Neuron (in vitro differentiated cells): ENCODE results near the gene CCSER2.

ENCODE experiments used
- H2AFZ ChIP-seq: one replicate; pipeline ENCODE4 v1.6.1; 2013; ENCODE audit warnings: low read depth, mild to moderate bottlenecking, inconsistent platforms, low read length, moderate library complexity
- H3K27me3 ChIP-seq: one replicate; pipeline ENCODE4 v1.6.1; 2013; ENCODE audit warnings: low read length; ENCODE audit not compliant: insufficient read depth
- H3K36me3 ChIP-seq: one replicate; pipeline ENCODE4 v1.6.1; 2013; ENCODE audit warnings: low read length; ENCODE audit not compliant: insufficient read depth
- H3K4me1 ChIP-seq: one replicate; pipeline ENCODE4 v1.6.1; 2013; ENCODE audit warnings: low read length; ENCODE audit not compliant: insufficient read depth
- H3K4me3 ChIP-seq: 2 replicates; pipeline ENCODE4 v1.5.1; 2013; ENCODE audit warnings: mild to moderate bottlenecking, low read length, moderate library complexity
- H3K9me3 ChIP-seq: one replicate; pipeline ENCODE4 v1.6.1; 2013; ENCODE audit warnings: low read length

CCSER2 gene

GRCh38 chr10:84531396-84531795 lies 203.0 kb downstream of the CCSER2 start:
- Histone ChIP-seq H3K4me1 (no peaks in the 10 kb centered on the region), H3K9me3 (no peaks in the 10 kb centered on the region), H3K36me3 (no peaks in the 10 kb centered on the region), H3K4me3 (no peak overlapping the region), H3K27me3 (no peaks in the 10 kb centered on the region), H2AFZ (no peak overlapping the region)

- H3K36me3 ChIP-seq: no peaks in the 10 kb centered on the region
- H3K9me3 ChIP-seq: no peaks in the 10 kb centered on the region
- no peak overlapping the region for H3K4me3 ChIP-seq
- H3K4me1 ChIP-seq: no peaks in the 10 kb centered on the region
- no peak overlapping the region for H2AFZ ChIP-seq
- H3K27me3 ChIP-seq: no peaks in the 10 kb centered on the region
Observed at GRCh38 chr10:84534168-84534567, 205.8 kb downstream of the CCSER2 start.

- H2AFZ ChIP-seq: no peak overlapping the region
- peaks cover 2% of the 10 kb centered on the region for H3K4me1 ChIP-seq
- no peak overlapping the region for H3K4me3 ChIP-seq
- no peaks in the 10 kb centered on the region for H3K27me3 ChIP-seq
- no peaks in the 10 kb centered on the region for H3K36me3 ChIP-seq
- no peaks in the 10 kb centered on the region for H3K9me3 ChIP-seq
Observed at GRCh38 chr10:84537447-84537931, 209.1 kb downstream of the CCSER2 start.

GRCh38 chr10:84538036-84538435 lies 209.6 kb downstream of the CCSER2 start:
- H2AFZ ChIP-seq: no peak overlapping the region
- H3K36me3 ChIP-seq: no peaks in the 10 kb centered on the region
- H3K4me1 ChIP-seq: peaks cover 8% of the 10 kb centered on the region
- no peaks in the 10 kb centered on the region for H3K27me3 ChIP-seq
- no peak overlapping the region for H3K4me3 ChIP-seq
- H3K9me3 ChIP-seq: no peaks in the 10 kb centered on the region

GRCh38 chr10:84539216-84539615 lies 210.8 kb downstream of the CCSER2 start:
- Histone ChIP-seq H3K27me3 (no peaks in the 10 kb centered on the region), H3K9me3 (no peaks in the 10 kb centered on the region), H3K4me3 (no peak overlapping the region), H2AFZ (no peak overlapping the region), H3K4me1 (peaks cover 16% of the 10 kb centered on the region), H3K36me3 (no peaks in the 10 kb centered on the region)

GRCh38 chr10:84540022-84540616 lies 211.7 kb downstream of the CCSER2 start:
- H3K36me3 ChIP-seq: no peaks in the 10 kb centered on the region
- H3K9me3 ChIP-seq: no peaks in the 10 kb centered on the region
- H3K4me3 ChIP-seq: no peak overlapping the region
- no peaks in the 10 kb centered on the region for H3K27me3 ChIP-seq
- H3K4me1 ChIP-seq: peaks cover 16% of the 10 kb centered on the region
- peak overlapping the region; percentile 51 for H2AFZ ChIP-seq

GRCh38 chr10:84540617-84541288 lies 212.4 kb downstream of the CCSER2 start:
- peak overlapping the region; percentile 51 for H2AFZ ChIP-seq
- H3K4me1 ChIP-seq: peaks cover 16% of the 10 kb centered on the region
- H3K9me3 ChIP-seq: no peaks in the 10 kb centered on the region
- no peaks in the 10 kb centered on the region for H3K27me3 ChIP-seq
- no peaks in the 10 kb centered on the region for H3K36me3 ChIP-seq
- no peak overlapping the region for H3K4me3 ChIP-seq

GRCh38 chr10:84541289-84541637 lies 212.9 kb downstream of the CCSER2 start:
- H3K9me3 ChIP-seq: no peaks in the 10 kb centered on the region
- H3K4me3 ChIP-seq: no peak overlapping the region

GRCh38 chr10:84542522-84543490 lies 214.4 kb downstream of the CCSER2 start:
- H3K9me3 ChIP-seq: no peaks in the 10 kb centered on the region

More at GRCh38 chr10:84541289-84541637, 212.9 kb downstream of the CCSER2 start:
- Histone ChIP-seq H2AFZ (no peak overlapping the region), H3K4me1 (peaks cover 16% of the 10 kb centered on the region), H3K36me3 (no peaks in the 10 kb centered on the region), H3K27me3 (peaks cover 2% of the 10 kb centered on the region)

GRCh38 chr10:84543948-84544347 lies 215.6 kb downstream of the CCSER2 start:
- Histone ChIP-seq H2AFZ (no peak overlapping the region), H3K9me3 (no peaks in the 10 kb centered on the region), H3K4me1 (peaks cover 16% of the 10 kb centered on the region), H3K27me3 (peaks cover 4% of the 10 kb centered on the region), H3K4me3 (no peak overlapping the region), H3K36me3 (no peaks in the 10 kb centered on the region)

More at GRCh38 chr10:84542522-84543490, 214.4 kb downstream of the CCSER2 start:
- Histone ChIP-seq H3K4me3 (peak overlapping the region; percentile 15), H3K4me1 (peaks cover 16% of the 10 kb centered on the region), H3K36me3 (no peaks in the 10 kb centered on the region), H3K27me3 (peaks cover 4% of the 10 kb centered on the region), H2AFZ (peak overlapping the region; percentile 51)

GRCh38 chr10:84545651-84546050 lies 217.3 kb downstream of the CCSER2 start:
- no peak overlapping the region for H3K4me3 ChIP-seq
- no peaks in the 10 kb centered on the region for H3K9me3 ChIP-seq
- H3K4me1 ChIP-seq: peaks cover 16% of the 10 kb centered on the region
- no peaks in the 10 kb centered on the region for H3K36me3 ChIP-seq
- H2AFZ ChIP-seq: no peak overlapping the region
- peaks cover 7% of the 10 kb centered on the region for H3K27me3 ChIP-seq

- no peaks in the 10 kb centered on the region for H3K9me3 ChIP-seq
- H3K36me3 ChIP-seq: no peaks in the 10 kb centered on the region
- H3K4me3 ChIP-seq: no peak overlapping the region
- peaks cover 7% of the 10 kb centered on the region for H3K27me3 ChIP-seq
- H2AFZ ChIP-seq: no peak overlapping the region
- peaks cover 16% of the 10 kb centered on the region for H3K4me1 ChIP-seq
Observed at GRCh38 chr10:84546609-84547008, 218.2 kb downstream of the CCSER2 start.

- peaks cover 7% of the 10 kb centered on the region for H3K27me3 ChIP-seq
- H2AFZ ChIP-seq: no peak overlapping the region
- no peak overlapping the region for H3K4me3 ChIP-seq
- no peaks in the 10 kb centered on the region for H3K36me3 ChIP-seq
- H3K4me1 ChIP-seq: peaks cover 13% of the 10 kb centered on the region
- H3K9me3 ChIP-seq: no peaks in the 10 kb centered on the region
Observed at GRCh38 chr10:84547616-84548015, 219.2 kb downstream of the CCSER2 start.
